ENCODE data around the gene ART5. TPM values are rescaled to one million over a fixed set of nuclear protein-coding genes. Genes with fewer than 3 reads are reported as not detected.
"Not testable (repeated sequence)": the region's sequence is repeated elsewhere in the genome, so short reads cannot be mapped to it uniquely, and the experiment has no call there.

ART5 gene
- total RNA-seq, 1 donor from 2014 or later, result 1.4 TPM

GRCh38 chr11:3664032-3664630 lies 22.3 kb upstream of the ART5 start:
- Mint-ChIP-seq H3K4me3 (no peak overlapping the region), H3K27me3 (ENCODE audit: low read depth) (no peaks in the 10 kb centered on the region), H3K36me3 (ENCODE audit: low read depth) (peaks cover 24% of the 10 kb centered on the region), H3K9me3 (peaks cover 3% of the 10 kb centered on the region), H3K4me1 (no peaks in the 10 kb centered on the region), H3K27ac (ENCODE audit: unreplicated experiment) (no peak overlapping the region)
- no peak for DNase-seq (ENCODE audit: low read depth, low spot score)
- TF ChIP-seq, protein P1, sequence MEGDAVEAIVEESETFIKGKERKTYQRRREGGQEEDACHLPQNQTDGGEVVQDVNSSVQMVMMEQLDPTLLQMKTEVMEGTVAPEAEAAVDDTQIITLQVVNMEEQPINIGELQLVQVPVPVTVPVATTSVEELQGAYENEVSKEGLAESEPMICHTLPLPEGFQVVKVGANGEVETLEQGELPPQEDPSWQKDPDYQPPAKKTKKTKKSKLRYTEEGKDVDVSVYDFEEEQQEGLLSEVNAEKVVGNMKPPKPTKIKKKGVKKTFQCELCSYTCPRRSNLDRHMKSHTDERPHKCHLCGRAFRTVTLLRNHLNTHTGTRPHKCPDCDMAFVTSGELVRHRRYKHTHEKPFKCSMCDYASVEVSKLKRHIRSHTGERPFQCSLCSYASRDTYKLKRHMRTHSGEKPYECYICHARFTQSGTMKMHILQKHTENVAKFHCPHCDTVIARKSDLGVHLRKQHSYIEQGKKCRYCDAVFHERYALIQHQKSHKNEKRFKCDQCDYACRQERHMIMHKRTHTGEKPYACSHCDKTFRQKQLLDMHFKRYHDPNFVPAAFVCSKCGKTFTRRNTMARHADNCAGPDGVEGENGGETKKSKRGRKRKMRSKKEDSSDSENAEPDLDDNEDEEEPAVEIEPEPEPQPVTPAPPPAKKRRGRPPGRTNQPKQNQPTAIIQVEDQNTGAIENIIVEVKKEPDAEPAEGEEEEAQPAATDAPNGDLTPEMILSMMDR (conservative IDR thresholded peaks at IDR 0.05), result no peak

DNA sequence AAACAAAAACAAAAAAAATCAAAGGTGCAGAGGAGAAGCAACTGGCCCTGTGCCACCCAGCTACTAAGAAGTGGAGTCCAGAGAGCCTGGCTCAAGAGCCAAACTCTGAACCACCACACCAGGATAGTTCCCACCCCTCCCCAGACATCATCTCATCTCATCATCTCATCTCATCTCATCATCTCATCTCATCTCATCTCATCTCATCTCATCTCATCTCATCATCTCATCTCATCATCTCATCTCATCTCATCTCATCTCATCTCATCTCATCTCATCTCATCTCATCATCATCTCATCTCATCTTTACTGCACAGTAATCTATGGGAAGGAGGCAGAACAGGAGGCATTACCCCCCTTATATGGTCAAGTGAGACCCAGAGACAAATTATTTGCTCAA lies 21.1 kb upstream of the ART5 start:
- peaks cover 5% of the 10 kb centered on the region for H3K27me3 Mint-ChIP-seq (ENCODE audit: low read depth)
- no peak overlapping the region for H3K4me3 Mint-ChIP-seq
- H3K4me1 Mint-ChIP-seq, result no peaks in the 10 kb centered on the region
- H3K36me3 Mint-ChIP-seq (ENCODE audit: low read depth), result peaks cover 24% of the 10 kb centered on the region
- no peak for DNase-seq (ENCODE audit: low read depth, low spot score)
- H3K27ac Mint-ChIP-seq (ENCODE audit: unreplicated experiment), result no peak overlapping the region
- TF ChIP-seq, protein P1 (conservative IDR thresholded peaks at IDR 0.05), result no peak
- peaks cover 3% of the 10 kb centered on the region for H3K9me3 Mint-ChIP-seq

- DNase-seq (ENCODE audit: low read depth, low spot score), result no peak
- Mint-ChIP-seq H3K27me3 (ENCODE audit: low read depth) (peaks cover 5% of the 10 kb centered on the region), H3K36me3 (ENCODE audit: low read depth) (peaks cover 24% of the 10 kb centered on the region), H3K4me3 (no peak overlapping the region), H3K4me1 (no peaks in the 10 kb centered on the region), H3K9me3 (peaks cover 3% of the 10 kb centered on the region), H3K27ac (ENCODE audit: unreplicated experiment) (no peak overlapping the region)
- TF ChIP-seq, protein P1 (conservative IDR thresholded peaks at IDR 0.05), result no peak
Measured at GRCh38 chr11:3660960-3661359, 19.2 kb upstream of the ART5 start.

DNA sequence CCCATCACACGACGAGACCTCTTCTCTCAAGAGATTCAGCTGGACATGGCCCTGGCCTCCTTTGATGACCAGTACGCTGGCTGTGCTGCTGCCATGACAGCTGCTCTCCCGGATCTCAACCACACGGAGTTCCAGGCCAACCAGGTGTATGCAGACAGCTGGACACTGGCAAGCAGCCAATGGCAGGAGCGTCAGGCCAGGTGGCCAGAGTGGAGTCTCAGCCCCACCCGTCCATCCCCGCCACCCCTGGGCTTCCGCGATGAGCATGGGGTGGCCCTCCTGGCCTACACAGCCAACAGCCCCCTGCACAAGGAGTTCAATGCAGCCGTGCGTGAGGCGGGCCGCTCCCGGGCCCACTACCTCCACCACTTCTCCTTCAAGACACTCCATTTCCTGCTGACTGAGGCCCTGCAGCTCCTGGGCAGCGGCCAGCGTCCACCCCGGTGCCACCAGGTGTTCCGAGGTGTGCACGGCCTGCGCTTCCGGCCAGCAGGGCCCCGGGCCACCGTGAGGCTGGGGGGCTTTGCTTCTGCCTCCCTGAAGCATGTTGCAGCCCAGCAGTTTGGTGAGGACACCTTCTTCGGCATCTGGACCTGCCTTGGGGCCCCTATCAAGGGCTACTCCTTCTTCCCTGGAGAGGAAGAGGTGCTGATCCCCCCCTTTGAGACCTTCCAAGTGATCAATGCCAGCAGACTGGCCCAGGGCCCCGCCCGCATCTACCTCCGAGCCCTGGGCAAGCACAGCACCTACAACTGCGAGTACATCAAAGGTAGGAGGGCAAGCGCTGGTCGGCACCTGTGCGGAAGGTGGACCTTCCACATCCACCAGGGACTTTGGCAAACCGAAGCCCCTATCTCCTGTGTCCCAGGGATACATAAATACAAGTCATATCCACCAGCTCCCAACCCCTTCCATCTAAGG lies 18.1 kb upstream of the ART5 start:
- TF ChIP-seq, protein P1 (conservative IDR thresholded peaks at IDR 0.05), result no peak
- no peak for DNase-seq (ENCODE audit: low read depth, low spot score)
- Mint-ChIP-seq H3K9me3 (peaks cover 3% of the 10 kb centered on the region), H3K27me3 (ENCODE audit: low read depth) (peaks cover 7% of the 10 kb centered on the region), H3K27ac (ENCODE audit: unreplicated experiment) (no peak overlapping the region), H3K4me1 (no peaks in the 10 kb centered on the region), H3K4me3 (no peak overlapping the region), H3K36me3 (ENCODE audit: low read depth) (peaks cover 15% of the 10 kb centered on the region)

GRCh38 chr11:3658252-3658651 lies 16.5 kb upstream of the ART5 start:
- DNase-seq (ENCODE audit: low read depth, low spot score), result no peak
- H3K27ac Mint-ChIP-seq (ENCODE audit: unreplicated experiment), result no peak overlapping the region
- no peak overlapping the region for H3K4me3 Mint-ChIP-seq
- H3K27me3 Mint-ChIP-seq (ENCODE audit: low read depth), result peaks cover 7% of the 10 kb centered on the region
- H3K36me3 Mint-ChIP-seq (ENCODE audit: low read depth), result peaks cover 4% of the 10 kb centered on the region
- H3K9me3 Mint-ChIP-seq, result peaks cover 3% of the 10 kb centered on the region
- TF ChIP-seq, protein P1 (conservative IDR thresholded peaks at IDR 0.05), result no peak
- no peaks in the 10 kb centered on the region for H3K4me1 Mint-ChIP-seq

DNA sequence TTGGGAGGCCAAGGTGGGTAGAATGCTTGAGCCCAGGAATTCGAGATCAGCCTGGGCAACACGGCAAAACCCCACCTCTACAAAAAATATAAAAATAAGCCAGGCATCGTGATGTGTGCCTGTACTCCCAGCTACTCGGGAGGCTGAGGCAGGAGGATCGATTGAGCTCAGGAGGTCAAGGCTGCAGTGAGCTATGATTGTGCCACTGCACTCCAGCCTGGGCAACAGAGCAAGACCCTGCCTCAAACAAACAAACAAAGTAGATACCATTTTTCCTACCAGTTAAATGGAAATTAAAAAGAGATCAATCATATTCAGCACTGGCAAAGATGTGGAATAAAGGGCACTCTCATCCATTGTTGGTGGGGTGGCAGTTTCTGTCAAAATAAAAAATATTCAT lies 15.5 kb upstream of the ART5 start:
- H3K4me3 Mint-ChIP-seq; H3K9me3 Mint-ChIP-seq; H3K27ac Mint-ChIP-seq (ENCODE audit: unreplicated experiment); H3K4me1 Mint-ChIP-seq; H3K27me3 Mint-ChIP-seq (ENCODE audit: low read depth); H3K36me3 Mint-ChIP-seq (ENCODE audit: low read depth); DNase-seq (ENCODE audit: low read depth, low spot score): not testable (repeated sequence)
